Colonic mucosa (tissue), 4 donors: ENCODE results near the gene HNRNPAB. TPM values are rescaled to one million over a fixed set of nuclear protein-coding genes. Genes with fewer than 3 reads are reported as not detected.

Source experiments
- DNase-seq: peaks from one replicate; pipeline ENCODE4 v3.0.0-alpha.2; 2020
- H3K27ac ChIP-seq: fragments of 200-600 bp; one replicate; pipeline ENCODE4 v1.8.0; 2021
- H3K27me3 ChIP-seq: fragments of 200-600 bp; one replicate; pipeline ENCODE4 v1.8.0; 2021
- H3K36me3 ChIP-seq: fragments of 200-600 bp; one replicate; pipeline ENCODE4 v1.8.0; 2021
- H3K4me1 ChIP-seq: fragments of 200-600 bp; one replicate; pipeline ENCODE4 v1.8.0; 2021; ENCODE audit warnings: mild to moderate bottlenecking
- H3K4me3 ChIP-seq: fragments of 200-600 bp; one replicate; pipeline ENCODE4 v1.8.0; 2021
- H3K9ac ChIP-seq, 2 donors: one replicate each; pipeline ENCODE4 v1.7.0; 2013; ENCODE audit warnings: control low read depth in 2 of 2, low read depth in 2 of 2, low read length in 2 of 2
- H3K9me3 ChIP-seq: fragments of 200-600 bp; one replicate; pipeline ENCODE4 v1.8.0; 2021
- intact Hi-C: fragments of 100-400 bp; cut with DNase I; formaldehyde crosslinking; loops from one replicate; pipeline ENCODE4 v1.14.1; 2022
- total RNA-seq, 2 donors: library from RNA; stranded (reverse); fragmentation: NEBNext Ultra II Directional in 1 of 2; extraction: Animal tissue kit (Norgen Biotek cat#: 25700) in 1 of 2; gene quantifications; one replicate each; pipeline ENCODE4 v1.2.1, GENCODE V29; 2021
- TF ChIP-seq, protein P1 (sequence below): fragments of 200-600 bp; IDR thresholded peaks from one replicate; pipeline ENCODE4 v1.8.0; 2022; ENCODE audit warnings: antibody characterized with exemption, mild to moderate bottlenecking
- donor health status: healthy.
- donor health status: DM: no; HTN: no; CAD: no.
- donor health status: DM: no; HTN: no; CAD: no.

The HNRNPAB gene
- total RNA-seq, 2 donors from 2014 or later: 286 to 385 TPM

- Histone ChIP-seq H3K9me3 (no peaks in the 10 kb centered on the region), H3K4me3 (peak overlapping the region; percentile 90), H3K9ac (peak overlapping the region; percentile 97 to 99), H3K27ac (peak overlapping the region; percentile 95), H3K36me3 (peaks cover 11% of the 10 kb centered on the region), H3K4me1 (peaks cover 22% of the 10 kb centered on the region), H3K27me3 (no peaks in the 10 kb centered on the region)
- TF ChIP-seq, protein P1, sequence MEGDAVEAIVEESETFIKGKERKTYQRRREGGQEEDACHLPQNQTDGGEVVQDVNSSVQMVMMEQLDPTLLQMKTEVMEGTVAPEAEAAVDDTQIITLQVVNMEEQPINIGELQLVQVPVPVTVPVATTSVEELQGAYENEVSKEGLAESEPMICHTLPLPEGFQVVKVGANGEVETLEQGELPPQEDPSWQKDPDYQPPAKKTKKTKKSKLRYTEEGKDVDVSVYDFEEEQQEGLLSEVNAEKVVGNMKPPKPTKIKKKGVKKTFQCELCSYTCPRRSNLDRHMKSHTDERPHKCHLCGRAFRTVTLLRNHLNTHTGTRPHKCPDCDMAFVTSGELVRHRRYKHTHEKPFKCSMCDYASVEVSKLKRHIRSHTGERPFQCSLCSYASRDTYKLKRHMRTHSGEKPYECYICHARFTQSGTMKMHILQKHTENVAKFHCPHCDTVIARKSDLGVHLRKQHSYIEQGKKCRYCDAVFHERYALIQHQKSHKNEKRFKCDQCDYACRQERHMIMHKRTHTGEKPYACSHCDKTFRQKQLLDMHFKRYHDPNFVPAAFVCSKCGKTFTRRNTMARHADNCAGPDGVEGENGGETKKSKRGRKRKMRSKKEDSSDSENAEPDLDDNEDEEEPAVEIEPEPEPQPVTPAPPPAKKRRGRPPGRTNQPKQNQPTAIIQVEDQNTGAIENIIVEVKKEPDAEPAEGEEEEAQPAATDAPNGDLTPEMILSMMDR: no peak
- intact Hi-C loops: no loop called here
- no peak for DNase-seq
Observed at GRCh38 chr5:178205749-178206047, 1.4 kb downstream of the HNRNPAB start.

DNA sequence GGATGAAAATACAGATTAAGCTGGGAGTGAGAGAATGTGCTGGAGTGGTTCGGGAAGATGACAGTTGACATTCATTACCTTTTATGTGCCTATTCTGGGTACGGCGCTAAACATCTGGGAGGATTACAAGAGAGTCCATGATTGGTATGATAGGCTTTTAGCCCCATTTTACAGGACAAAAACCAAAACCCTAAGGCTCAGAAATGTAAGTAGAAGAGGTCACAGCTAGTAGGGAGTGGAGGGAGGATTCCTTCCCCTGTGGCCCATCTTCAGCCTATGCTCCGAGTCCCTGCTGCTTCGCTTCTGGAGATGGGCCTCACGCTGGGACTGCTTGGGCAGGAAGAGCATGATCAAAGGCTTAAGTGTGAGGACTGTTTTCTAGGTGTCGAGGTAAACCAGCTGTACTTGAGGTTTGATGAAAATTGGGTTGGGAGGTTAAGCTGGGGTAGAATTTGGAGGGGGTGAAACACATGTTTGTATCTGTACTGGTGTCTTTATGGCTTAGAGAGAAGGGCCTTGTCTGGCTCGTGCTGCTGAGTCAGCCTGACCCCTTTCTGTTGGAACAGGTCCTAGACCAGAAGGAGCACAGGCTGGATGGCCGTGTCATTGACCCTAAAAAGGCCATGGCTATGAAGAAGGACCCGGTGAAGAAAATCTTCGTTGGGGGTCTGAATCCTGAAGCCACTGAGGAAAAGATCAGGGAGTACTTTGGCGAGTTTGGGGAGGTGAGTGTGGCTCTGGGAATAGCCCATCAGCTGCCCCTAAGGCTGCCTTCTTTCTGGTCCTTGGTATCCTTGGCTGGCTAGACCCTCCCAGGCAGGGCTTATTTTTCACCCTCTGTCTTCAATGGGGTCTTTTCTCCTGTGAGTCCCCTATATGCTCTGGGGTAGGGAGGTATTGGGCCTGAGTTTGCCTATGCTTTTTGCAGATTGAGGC is 2.1 kb downstream of the HNRNPAB start:
- Histone ChIP-seq H3K4me1 (peaks cover 22% of the 10 kb centered on the region), H3K36me3 (peaks cover 17% of the 10 kb centered on the region), H3K9me3 (no peaks in the 10 kb centered on the region), H3K4me3 (peak overlapping the region; percentile 90), H3K27me3 (no peaks in the 10 kb centered on the region), H3K9ac (peak overlapping the region; percentile 97 to 99), H3K27ac (peak overlapping the region; percentile 95)
- intact Hi-C loops: no loop called here
- TF ChIP-seq, protein P1: no peak
- DNase-seq: peak; percentile 21

GRCh38 chr5:178207183-178207916 is 3.0 kb downstream of the HNRNPAB start:
- Histone ChIP-seq H3K9ac (peak overlapping the region in 1 of 2 donors; percentile 99), H3K4me3 (no peak overlapping the region), H3K36me3 (peaks cover 17% of the 10 kb centered on the region), H3K27ac (peak overlapping the region; percentile 95), H3K27me3 (no peaks in the 10 kb centered on the region), H3K9me3 (no peaks in the 10 kb centered on the region), H3K4me1 (peaks cover 22% of the 10 kb centered on the region)
- intact Hi-C loops: no loop called here
- TF ChIP-seq, protein P1: no peak
- peak; percentile 89 for DNase-seq

DNA sequence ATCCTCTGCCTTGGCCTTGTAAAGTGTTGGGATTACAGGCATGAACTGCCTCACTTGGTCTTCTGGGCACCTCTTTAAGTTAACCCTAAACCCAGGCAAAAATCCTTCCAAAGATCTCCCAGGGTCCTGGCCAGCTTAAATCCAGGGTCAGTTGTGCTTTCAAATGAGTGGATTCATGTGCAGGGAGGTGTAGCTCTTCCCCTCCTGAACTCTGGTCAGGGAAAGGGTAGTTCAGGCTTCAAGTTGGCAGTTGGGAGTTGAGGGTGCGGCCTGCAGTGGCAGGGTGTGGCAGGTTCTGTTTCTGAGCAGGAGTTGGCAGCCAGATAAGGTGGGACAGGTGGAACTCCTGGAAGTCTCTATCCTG is 3.6 kb downstream of the HNRNPAB start:
- Histone ChIP-seq H3K27ac (peak overlapping the region; percentile 95), H3K36me3 (peaks cover 17% of the 10 kb centered on the region), H3K9ac (peak overlapping the region in 1 of 2 donors; percentile 99), H3K4me3 (no peak overlapping the region), H3K9me3 (no peaks in the 10 kb centered on the region), H3K27me3 (no peaks in the 10 kb centered on the region), H3K4me1 (peaks cover 22% of the 10 kb centered on the region)
- intact Hi-C loops: no loop called here
- TF ChIP-seq, protein P1: no peak
- peak; percentile 89 for DNase-seq

- Histone ChIP-seq H3K4me3 (no peak overlapping the region), H3K9me3 (no peaks in the 10 kb centered on the region), H3K27ac (peak overlapping the region; percentile 95), H3K36me3 (peaks cover 17% of the 10 kb centered on the region), H3K4me1 (peaks cover 22% of the 10 kb centered on the region), H3K9ac (peak overlapping the region; percentile 28 to 99), H3K27me3 (no peaks in the 10 kb centered on the region)
- TF ChIP-seq, protein P1: no peak
- DNase-seq: peak; percentile 23
- intact Hi-C loops: no loop called here
Observed at GRCh38 chr5:178208540-178209227, 4.4 kb downstream of the HNRNPAB start.
